AG04450 (cell line): Measurements from ENCODE around the gene MAP1LC3B. TPM values are rescaled to one million over a fixed set of nuclear protein-coding genes. Genes with fewer than 3 reads are reported as not detected.

Experiments
- CTCF ChIA-PET: fragments of 300-600, 350-600 bp; formaldehyde crosslinking; extraction: SDS; loops from one replicate; lab custom pipeline; 2022; ENCODE audit warnings: antibody characterized with exemption, inconsistent platforms; lab: Charles Lee
- POLR2A ChIA-PET: fragments of 350-600 bp; formaldehyde crosslinking; extraction: SDS; loops from one replicate; lab custom pipeline; 2021; ENCODE audit warnings: antibody characterized with exemption, inconsistent platforms; lab: Yijun Ruan, JAX
- DNase-seq: peaks from one replicate; pipeline ENCODE4 v3.0.0-alpha.2; 2011; ENCODE audit warnings: low read depth, low spot score
- H3K27ac ChIP-seq: one replicate; pipeline ENCODE4 v1.5.1; 2012; ENCODE audit warnings: low read depth, low read length, control low read depth
- H3K27me3 ChIP-seq: one replicate; pipeline ENCODE4 v1.6.0; 2012; ENCODE audit warnings: low read length; ENCODE audit not compliant: control insufficient read depth, insufficient read depth
- H3K4me3 ChIP-seq: 2 replicates; pipeline ENCODE4 v1.5.1; 2011; ENCODE audit warnings: mild to moderate bottlenecking, low read depth, low read length, control low read depth
- H3K9me3 ChIP-seq: 2 replicates; pipeline ENCODE4 v1.5.1; 2012; ENCODE audit warnings: low read length; ENCODE audit not compliant: control insufficient read depth, insufficient read depth
- polyA plus RNA-seq: library from polyadenylated mRNA; depleted of rRNA; stranded (reverse); fragments of >200 nt; gene quantifications from 2 replicates; pipeline ENCODE4 v1.2.3, GENCODE V29; 2011
- TF ChIP-seq, protein P1 (sequence below): IDR thresholded peaks from 2 replicates; pipeline ENCODE4 v1.5.1; 2011; ENCODE audit warnings: low read depth, low read length, control low read depth, inconsistent platforms

The MAP1LC3B gene
- polyA plus RNA-seq, 1 experiment, result 70.1 TPM

DNA sequence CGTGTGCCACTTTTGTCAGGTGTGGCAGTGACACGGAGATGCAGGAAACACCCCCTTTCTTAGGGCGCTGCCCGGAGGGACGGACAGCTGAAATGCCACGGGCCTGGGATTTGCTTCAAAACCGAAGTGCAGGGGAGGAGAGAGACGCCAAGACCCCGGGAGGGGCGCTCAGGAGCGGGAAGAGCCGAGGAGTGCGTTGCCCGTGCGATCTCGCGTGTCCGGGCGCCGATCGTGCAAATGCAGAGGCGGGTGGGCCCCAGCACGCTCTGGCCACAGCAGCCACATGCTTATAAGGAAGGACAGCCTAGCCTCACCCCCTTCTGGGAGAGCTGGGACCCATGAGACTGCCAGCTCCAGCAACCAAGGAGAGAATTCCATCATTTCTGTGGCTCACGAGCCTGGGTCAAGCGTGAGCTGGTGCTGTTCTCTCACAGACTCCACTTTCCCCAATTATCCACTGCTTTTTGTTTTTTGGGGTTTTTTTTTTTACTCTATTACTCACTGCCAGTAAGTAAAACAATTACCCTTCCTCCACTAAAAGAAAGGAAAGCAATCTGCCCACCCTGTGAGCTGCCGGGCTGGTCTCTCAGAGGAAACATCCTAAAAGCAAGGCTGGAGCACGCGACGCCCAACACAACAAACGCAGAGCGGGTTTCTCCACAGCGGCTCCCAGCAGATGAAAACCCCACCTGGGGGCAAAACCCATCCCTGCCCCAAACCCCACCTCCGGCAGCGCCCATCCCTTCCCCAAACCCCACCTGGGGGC lies 47.8 kb upstream of the MAP1LC3B start:
- Histone ChIP-seq H3K9me3 (no peaks in the 10 kb centered on the region; the same call in 1 of the 2 replicates), H3K27ac (no peak overlapping the region), H3K4me3 (no peak overlapping the region), H3K27me3 (no peaks in the 10 kb centered on the region)
- POLR2A ChIA-PET, result no interaction called here
- CTCF ChIA-PET, result interaction anchor here (0.5 kb wide), 1 partner anchor 20 kb away, joined by 3 read pairs; no protein-coding TSS in a partner anchor
- TF ChIP-seq, protein P1, sequence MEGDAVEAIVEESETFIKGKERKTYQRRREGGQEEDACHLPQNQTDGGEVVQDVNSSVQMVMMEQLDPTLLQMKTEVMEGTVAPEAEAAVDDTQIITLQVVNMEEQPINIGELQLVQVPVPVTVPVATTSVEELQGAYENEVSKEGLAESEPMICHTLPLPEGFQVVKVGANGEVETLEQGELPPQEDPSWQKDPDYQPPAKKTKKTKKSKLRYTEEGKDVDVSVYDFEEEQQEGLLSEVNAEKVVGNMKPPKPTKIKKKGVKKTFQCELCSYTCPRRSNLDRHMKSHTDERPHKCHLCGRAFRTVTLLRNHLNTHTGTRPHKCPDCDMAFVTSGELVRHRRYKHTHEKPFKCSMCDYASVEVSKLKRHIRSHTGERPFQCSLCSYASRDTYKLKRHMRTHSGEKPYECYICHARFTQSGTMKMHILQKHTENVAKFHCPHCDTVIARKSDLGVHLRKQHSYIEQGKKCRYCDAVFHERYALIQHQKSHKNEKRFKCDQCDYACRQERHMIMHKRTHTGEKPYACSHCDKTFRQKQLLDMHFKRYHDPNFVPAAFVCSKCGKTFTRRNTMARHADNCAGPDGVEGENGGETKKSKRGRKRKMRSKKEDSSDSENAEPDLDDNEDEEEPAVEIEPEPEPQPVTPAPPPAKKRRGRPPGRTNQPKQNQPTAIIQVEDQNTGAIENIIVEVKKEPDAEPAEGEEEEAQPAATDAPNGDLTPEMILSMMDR, result no peak
- no peak for DNase-seq

DNA sequence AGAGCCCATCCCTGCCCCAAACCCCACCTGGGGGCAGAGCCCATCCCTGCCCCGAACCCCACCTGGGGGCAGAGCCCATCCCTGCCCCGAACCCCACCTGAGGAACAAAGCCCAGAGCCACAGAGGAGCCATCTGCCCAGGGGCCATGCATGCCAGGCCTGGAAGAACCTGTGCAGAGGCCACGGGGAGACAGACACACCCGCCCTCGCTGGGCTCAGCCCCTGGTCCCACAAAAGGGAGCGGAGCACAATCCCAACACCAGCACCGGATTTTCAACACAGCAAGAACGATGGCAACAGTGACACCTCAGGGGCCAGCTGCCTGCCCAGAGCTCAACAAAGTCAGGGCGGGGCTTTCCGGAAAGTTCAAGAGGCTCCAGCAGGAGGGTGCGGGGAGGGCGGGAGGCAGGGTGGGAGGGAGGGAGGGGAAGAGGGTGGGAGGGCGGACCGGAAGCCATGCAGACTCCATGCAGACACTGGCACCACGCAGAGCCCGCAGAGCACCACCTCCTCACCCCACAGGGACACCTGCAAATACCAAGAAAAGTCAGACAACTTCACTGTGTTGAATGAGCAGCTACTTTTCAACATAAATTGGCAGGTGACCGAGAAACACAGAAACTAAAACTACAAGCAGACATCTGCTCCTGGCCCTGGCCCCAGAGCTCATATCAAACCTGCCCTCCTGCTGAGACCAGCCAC lies 47.1 kb upstream of the MAP1LC3B start:
- Histone ChIP-seq H3K4me3 (no peak overlapping the region), H3K9me3 (no peaks in the 10 kb centered on the region; the same call in 1 of the 2 replicates), H3K27me3 (no peaks in the 10 kb centered on the region), H3K27ac (no peak overlapping the region)
- TF ChIP-seq, protein P1, result no peak
- DNase-seq, result no peak
- CTCF ChIA-PET, result interaction anchor here (0.5 kb wide), 1 partner anchor 19 kb away, joined by 3 read pairs; no protein-coding TSS in a partner anchor
- POLR2A ChIA-PET, result no interaction called here

DNA sequence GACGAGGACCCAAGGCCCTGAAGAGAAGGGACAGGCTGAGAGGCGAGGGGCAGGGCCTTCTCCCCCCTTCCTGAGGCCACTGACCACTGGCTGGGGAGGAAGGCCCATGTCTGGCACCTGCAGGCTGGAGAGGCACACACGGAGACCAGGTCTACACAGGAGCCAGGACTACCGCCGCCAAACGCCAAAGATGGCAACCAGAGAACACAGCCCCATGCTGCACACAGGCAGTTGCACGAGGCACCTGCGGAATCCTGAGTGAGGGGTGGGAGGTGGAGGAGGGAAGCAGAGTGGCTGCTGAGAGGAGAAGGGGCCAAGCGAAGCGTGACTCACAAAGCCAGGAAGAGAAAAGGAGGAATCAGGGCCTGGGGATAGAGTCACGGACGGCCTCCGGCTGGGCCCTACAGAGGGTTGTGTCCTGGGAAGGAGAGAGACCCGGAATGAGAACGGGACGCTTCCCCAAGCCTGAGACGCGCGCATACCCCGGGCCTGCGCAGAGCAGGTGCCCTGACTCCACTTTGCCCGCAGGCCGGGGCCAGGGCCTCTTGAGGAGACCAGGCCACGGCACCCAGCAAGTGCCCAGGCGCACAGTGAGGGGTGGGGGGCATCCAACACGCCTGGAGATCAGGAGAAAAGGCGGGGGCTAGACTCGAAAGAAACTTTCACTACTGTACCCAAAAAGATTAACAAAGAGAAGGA lies 46.3 kb upstream of the MAP1LC3B start:
- ChIA-PET CTCF (no interaction called here), POLR2A (no interaction called here)
- Histone ChIP-seq H3K27ac (no peak overlapping the region), H3K4me3 (no peak overlapping the region), H3K27me3 (no peaks in the 10 kb centered on the region), H3K9me3 (no peaks in the 10 kb centered on the region; the same call in 1 of the 2 replicates)
- no peak for DNase-seq
- TF ChIP-seq, protein P1, result no peak

DNA sequence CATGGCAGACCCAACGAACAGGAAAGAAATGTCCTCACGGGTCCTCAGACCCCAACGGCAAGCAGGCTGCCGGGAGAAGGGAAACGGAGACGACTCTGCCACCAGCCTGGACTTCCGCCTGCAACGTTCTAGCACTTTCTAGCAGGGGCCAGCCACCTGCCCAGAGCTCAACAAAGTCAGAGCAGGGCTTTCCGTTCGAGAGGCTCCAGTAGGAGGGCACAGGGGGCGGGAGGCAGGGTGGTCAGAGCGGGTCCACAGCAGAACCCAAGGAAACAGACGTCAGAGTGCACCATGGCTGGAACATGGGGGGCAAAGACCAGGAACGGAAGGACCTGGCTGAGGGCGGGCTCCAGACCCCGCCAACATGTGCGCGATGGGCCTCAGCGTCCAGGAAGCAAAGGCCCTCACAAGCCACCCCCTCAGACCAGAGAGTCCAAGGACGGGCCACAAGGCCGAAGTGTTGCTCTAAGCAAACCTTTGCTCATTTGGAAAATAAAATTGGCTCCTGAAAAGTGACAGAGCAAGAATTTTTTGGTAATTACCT lies 45.5 kb upstream of the MAP1LC3B start:
- ChIA-PET CTCF (no interaction called here), POLR2A (no interaction called here)
- DNase-seq, result no peak
- no peaks in the 10 kb centered on the region for H3K27me3 ChIP-seq
- no peak overlapping the region for H3K27ac ChIP-seq
- H3K9me3 ChIP-seq, result no peaks in the 10 kb centered on the region; the same call in 1 of the 2 replicates
- no peak overlapping the region for H3K4me3 ChIP-seq
- TF ChIP-seq, protein P1, result no peak
